WTC11 (cell line): ENCODE measurements around the gene SMARCD1. TPM values are rescaled to one million over a fixed set of nuclear protein-coding genes. Genes with fewer than 3 reads are reported as not detected.

Experiments
- ATAC-seq: fragments of 200-7000 bp; cut with Tn5 transposase; 2 replicates; pipeline ENCODE4 v1.10.0; 2021; ENCODE audit warnings: mild to moderate bottlenecking, moderate library complexity
- CTCF ChIA-PET: fragments of 300-600 bp; sonication (Branson Sonifier 250); formaldehyde crosslinking; loops from one replicate; lab custom pipeline; 2021; ENCODE audit warnings: antibody characterized with exemption; lab: Charles Lee
- POLR2A ChIA-PET: fragments of 350-600 bp; sonication (Branson Sonifier 250); formaldehyde crosslinking; loops from one replicate; lab custom pipeline; 2021; ENCODE audit warnings: antibody characterized with exemption; lab: Charles Lee
- DNase-seq: peaks from one replicate; pipeline ENCODE4 v3.0.0; 2021; ENCODE audit warnings: low spot score
- H3K27ac Mint-ChIP-seq: 2 replicates; pipeline ENCODE4 v1.8.0; 2021; ENCODE audit warnings: mixed read lengths
- H3K27me3 Mint-ChIP-seq: 2 replicates; pipeline ENCODE4 v1.8.0; 2021; ENCODE audit warnings: low read depth, mild to moderate bottlenecking, moderate library complexity, mixed read lengths
- H3K36me3 Mint-ChIP-seq: 2 replicates; pipeline ENCODE4 v1.8.0; 2021; ENCODE audit warnings: mixed read lengths
- H3K4me1 Mint-ChIP-seq: 2 replicates; pipeline ENCODE4 v1.8.0; 2022; ENCODE audit warnings: mixed read lengths
- H3K4me3 Mint-ChIP-seq: 2 replicates; pipeline ENCODE4 v1.8.0; 2021; ENCODE audit warnings: mild to moderate bottlenecking, moderate library complexity, mixed read lengths
- H3K9me3 Mint-ChIP-seq: 2 replicates; pipeline ENCODE4 v1.8.0; 2021; ENCODE audit warnings: mixed read lengths
- AR ChIP-seq: fragments of 250-450 bp; sonication (Bioruptor Pico); IDR thresholded peaks from 2 replicates; pipeline ENCODE4 v1.9.0; 2021; ENCODE audit warnings: mild to moderate bottlenecking
- ATF1 ChIP-seq: sonication (generic); formaldehyde crosslinking; IDR thresholded peaks from 2 replicates; pipeline ENCODE4 v1.8.1; 2023; ENCODE audit warnings: mild to moderate bottlenecking, moderate library complexity, missing genetic modification reagents
- ATF3 ChIP-seq: sonication (generic); formaldehyde crosslinking; conservative IDR thresholded peaks from 2 replicates; pipeline ENCODE4 v1.8.1; 2022; ENCODE audit warnings: mild to moderate bottlenecking, missing genetic modification reagents
- CTCF ChIP-seq: fragments of 200-600 bp; IDR thresholded peaks from 2 replicates; pipeline ENCODE4 v1.8.0; 2022; ENCODE audit warnings: antibody characterized with exemption
- E2F5 ChIP-seq: sonication (generic); formaldehyde crosslinking; IDR thresholded peaks from 2 replicates; pipeline ENCODE4 v1.8.1; 2022; ENCODE audit warnings: mild to moderate bottlenecking, moderate library complexity, missing genetic modification reagents
- FOXP1 ChIP-seq: sonication (generic); formaldehyde crosslinking; IDR thresholded peaks from 2 replicates; pipeline ENCODE4 v1.8.0; 2022; ENCODE audit warnings: missing genetic modification reagents, mild to moderate bottlenecking, moderate library complexity, borderline replicate concordance
- FOXP4 ChIP-seq: sonication (generic); formaldehyde crosslinking; IDR thresholded peaks from 2 replicates; pipeline ENCODE4 v1.8.0; 2022; ENCODE audit warnings: mild to moderate bottlenecking, missing genetic modification reagents
- JUN ChIP-seq: sonication (generic); formaldehyde crosslinking; IDR thresholded peaks from 2 replicates; pipeline ENCODE4 v1.8.0; 2023; ENCODE audit warnings: mild to moderate bottlenecking, missing genetic modification reagents
- MAX ChIP-seq: sonication (generic); formaldehyde crosslinking; IDR thresholded peaks from 2 replicates; pipeline ENCODE4 v1.8.0; 2022; ENCODE audit warnings: mild to moderate bottlenecking, missing genetic modification reagents
- PRDM15 ChIP-seq: sonication (generic); formaldehyde crosslinking; IDR thresholded peaks from 2 replicates; pipeline ENCODE4 v1.8.0; 2022; ENCODE audit warnings: missing genetic modification reagents
- SP1 ChIP-seq: sonication (generic); formaldehyde crosslinking; conservative IDR thresholded peaks from 2 replicates; pipeline ENCODE4 v1.8.1; 2022; ENCODE audit warnings: missing genetic modification reagents
- USF1 ChIP-seq: sonication (generic); formaldehyde crosslinking; IDR thresholded peaks from 2 replicates; pipeline ENCODE4 v1.8.0; 2022; ENCODE audit warnings: mild to moderate bottlenecking, missing genetic modification reagents
- USF2 ChIP-seq: sonication (generic); formaldehyde crosslinking; IDR thresholded peaks from 2 replicates; pipeline ENCODE4 v1.8.1; 2023; ENCODE audit warnings: mild to moderate bottlenecking, missing genetic modification reagents, moderate library complexity
- ZNF281 ChIP-seq: sonication (generic); formaldehyde crosslinking; IDR thresholded peaks from 2 replicates; pipeline ENCODE4 v1.8.0; 2023; ENCODE audit warnings: mild to moderate bottlenecking, missing genetic modification reagents
- ZNF416 ChIP-seq: fragments of 250-450 bp; sonication (Bioruptor Pico); IDR thresholded peaks from 2 replicates; pipeline ENCODE4 v1.9.0; 2021; ENCODE audit warnings: mild to moderate bottlenecking, inconsistent platforms
- total RNA-seq: library from RNA; stranded (reverse); gene quantifications from 3 replicates; pipeline ENCODE4 v1.2.3, GENCODE V29; 2021

Gene SMARCD1
- total RNA-seq, 1 experiment from 2014 or later: 165 TPM

GRCh38 chr12:50053583-50053982 lies 31.6 kb upstream of the SMARCD1 start (continued):
- TF ChIP-seq FOXP4 (CRISPR knock-in tag): no peak
- TF ChIP-seq PRDM15 (CRISPR knock-in tag): no peak
- no peak for TF ChIP-seq E2F5 (CRISPR knock-in tag)
- no peak for TF ChIP-seq SP1
- no peak for TF ChIP-seq ATF3 (CRISPR knock-in tag)
- TF ChIP-seq, all 79 proteins: peak for 0

GRCh38 chr12:50055831-50056638 lies 29.1 kb upstream of the SMARCD1 start:
- H3K4me3 Mint-ChIP-seq: peak overlapping the region; percentile 79
- no peaks in the 10 kb centered on the region for H3K36me3 Mint-ChIP-seq
- H3K9me3 Mint-ChIP-seq: no peaks in the 10 kb centered on the region
- H3K4me1 Mint-ChIP-seq: peaks cover 25% of the 10 kb centered on the region
- DNase-seq (peak; percentile 72), ATAC-seq (peak; percentile 46)
- POLR2A ChIA-PET: interaction anchor here (0.6 to 2.2 kb wide), 5 partner anchors 14 to 290 kb away, joined by 3 to 7 read pairs (median 3); no protein-coding TSS in a partner anchor
- no peak overlapping the region for H3K27ac Mint-ChIP-seq
- CTCF ChIA-PET: interaction anchor here (0.5 to 4.6 kb wide), 45 partner anchors 8 to 315 kb away, joined by 3 to 120 read pairs (median 5); partner anchors contain the start of genes AQP5, AQP6, COX14 and FAIM2
- H3K27me3 Mint-ChIP-seq: peaks cover 95% of the 10 kb centered on the region
- 0 out of 2 replicates have a peak, but pooled peaks have one; percentile 30 for TF ChIP-seq USF1
- peak; percentile 94 for TF ChIP-seq CTCF
- no peak for TF ChIP-seq AR
- TF ChIP-seq USF2 (CRISPR knock-in tag): 0 out of 2 replicates have a peak, but pooled peaks have one; percentile 8
- 0 out of 2 replicates have a peak, but pooled peaks have one; percentile 15 for TF ChIP-seq FOXP1 (CRISPR knock-in tag)
- no peak for TF ChIP-seq ATF1 (CRISPR knock-in tag)
- no peak for TF ChIP-seq JUN
- peak; percentile 80 for TF ChIP-seq MAX (CRISPR knock-in tag)
- TF ChIP-seq ZNF281: 0 out of 2 replicates have a peak, but pooled peaks have one; percentile 30
- TF ChIP-seq ZNF416 (CRISPR knock-in tag): no peak
